ENCODE measurements around the gene SACM1L. TPM values are rescaled to one million over a fixed set of nuclear protein-coding genes. Genes with fewer than 3 reads are reported as not detected.

Gene SACM1L
- total RNA-seq, 1 experiment from 2014 or later: 30.1 TPM

DNA sequence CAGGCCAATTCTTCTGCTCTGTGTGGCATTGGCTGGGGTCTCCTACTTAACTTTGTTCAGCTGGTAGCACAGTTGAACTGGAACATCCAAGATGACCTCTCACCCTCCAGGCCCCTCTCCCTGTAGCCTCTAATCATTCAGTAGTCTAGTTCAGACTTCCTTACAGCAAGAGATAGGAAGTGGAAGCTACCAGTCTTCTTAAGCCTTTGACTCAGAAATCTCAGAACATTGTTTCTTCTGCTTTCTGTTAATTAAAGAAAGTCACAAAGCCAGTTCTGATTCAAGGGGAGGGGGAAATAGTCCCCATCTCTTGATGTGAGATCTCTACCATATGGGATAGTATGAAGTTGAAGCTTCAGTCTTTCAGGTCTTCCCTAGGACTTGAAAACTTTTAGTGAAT, 18.8 kb upstream of the SACM1L start:
- ChIA-PET CTCF (no interaction called here), POLR2A (ENCODE audit: unreplicated experiment) (no interaction called here)
- H3K36me3 ChIP-seq (ENCODE audit: low read depth, low read length): peaks cover 58% of the 10 kb centered on the region
- H3K4me1 ChIP-seq (ENCODE audit: insufficient read depth, low read length): peaks cover 31% of the 10 kb centered on the region
- H4K20me1 ChIP-seq (ENCODE audit: low read length): peaks cover 10% of the 10 kb centered on the region; the same call in 1 of the 2 replicates
- no TSS peak for BruUV-seq (replicated peaks)
- H3K4me3 ChIP-seq (ENCODE audit: low read length): no peak overlapping the region
- DNase-seq: no peak
- TF ChIP-seq, protein P1, sequence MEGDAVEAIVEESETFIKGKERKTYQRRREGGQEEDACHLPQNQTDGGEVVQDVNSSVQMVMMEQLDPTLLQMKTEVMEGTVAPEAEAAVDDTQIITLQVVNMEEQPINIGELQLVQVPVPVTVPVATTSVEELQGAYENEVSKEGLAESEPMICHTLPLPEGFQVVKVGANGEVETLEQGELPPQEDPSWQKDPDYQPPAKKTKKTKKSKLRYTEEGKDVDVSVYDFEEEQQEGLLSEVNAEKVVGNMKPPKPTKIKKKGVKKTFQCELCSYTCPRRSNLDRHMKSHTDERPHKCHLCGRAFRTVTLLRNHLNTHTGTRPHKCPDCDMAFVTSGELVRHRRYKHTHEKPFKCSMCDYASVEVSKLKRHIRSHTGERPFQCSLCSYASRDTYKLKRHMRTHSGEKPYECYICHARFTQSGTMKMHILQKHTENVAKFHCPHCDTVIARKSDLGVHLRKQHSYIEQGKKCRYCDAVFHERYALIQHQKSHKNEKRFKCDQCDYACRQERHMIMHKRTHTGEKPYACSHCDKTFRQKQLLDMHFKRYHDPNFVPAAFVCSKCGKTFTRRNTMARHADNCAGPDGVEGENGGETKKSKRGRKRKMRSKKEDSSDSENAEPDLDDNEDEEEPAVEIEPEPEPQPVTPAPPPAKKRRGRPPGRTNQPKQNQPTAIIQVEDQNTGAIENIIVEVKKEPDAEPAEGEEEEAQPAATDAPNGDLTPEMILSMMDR (conservative IDR thresholded peaks at IDR 0.05; ENCODE audit: low read depth, low read length): no peak
- no peak overlapping the region for H2AFZ ChIP-seq (ENCODE audit: low read length)
- H3F3A ChIP-seq (ENCODE audit: low read length, unreplicated experiment): peaks cover 5% of the 10 kb centered on the region
- intact Hi-C loops (cut with micrococcal nuclease): no loop called here
- H3K9me3 ChIP-seq (ENCODE audit: low read length): no peaks in the 10 kb centered on the region
- H3K9me2 ChIP-seq (replicated peaks; ENCODE audit: low read length): no peaks in the 10 kb centered on the region
- no peak overlapping the region for H3K27ac ChIP-seq (ENCODE audit: low read length)
- H3K4me2 ChIP-seq (ENCODE audit: low read length): no peak overlapping the region
- no peaks in the 10 kb centered on the region for H3K27me3 ChIP-seq (ENCODE audit: low read length)
- H3K79me2 ChIP-seq (ENCODE audit: low read length): no peaks in the 10 kb centered on the region
- H3K9ac ChIP-seq (ENCODE audit: low read length): no peak overlapping the region
- ATAC-seq: no peak

DNA sequence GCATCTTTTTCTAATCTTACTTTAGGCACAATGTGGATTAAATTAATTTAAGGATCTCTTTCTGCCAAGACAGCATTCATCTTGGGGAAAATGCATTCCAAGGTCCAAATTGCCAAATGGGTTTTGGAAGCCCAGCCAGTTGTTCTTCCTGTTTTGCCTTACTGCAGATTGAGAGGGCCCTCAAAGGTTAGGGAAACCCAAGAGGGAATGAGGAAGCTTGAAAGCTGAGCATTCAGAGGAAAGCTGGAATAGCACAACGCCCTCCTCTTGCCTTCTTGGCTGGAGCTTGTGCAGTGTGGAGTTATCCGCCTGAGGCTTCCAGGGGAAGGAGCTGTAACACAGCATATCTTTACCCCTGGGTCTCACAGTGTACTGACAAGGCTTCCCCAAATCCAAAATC, 18.2 kb upstream of the SACM1L start:
- no peak overlapping the region for H3K4me2 ChIP-seq (ENCODE audit: low read length)
- peaks cover 5% of the 10 kb centered on the region for H3F3A ChIP-seq (ENCODE audit: low read length, unreplicated experiment)
- no peak for TF ChIP-seq EZH2 (IDR thresholded peaks at IDR 0.05; ENCODE audit: low read length, unreplicated experiment)
- TF ChIP-seq, protein P1 (conservative IDR thresholded peaks at IDR 0.05; ENCODE audit: low read depth, low read length): no peak
- TF ChIP-seq EZH2phosphoT487 (IDR thresholded peaks at IDR 0.05; ENCODE audit: borderline replicate concordance, low read length): no peak
- ChIA-PET POLR2A (ENCODE audit: unreplicated experiment) (no interaction called here), CTCF (no interaction called here)
- BruUV-seq (replicated peaks): no TSS peak
- H4K20me1 ChIP-seq (ENCODE audit: low read length): peaks cover 10% of the 10 kb centered on the region; the same call in 1 of the 2 replicates
- no peak overlapping the region for H3K9ac ChIP-seq (ENCODE audit: low read length)
- no peaks in the 10 kb centered on the region for H3K9me2 ChIP-seq (replicated peaks; ENCODE audit: low read length)
- H3K27ac ChIP-seq (ENCODE audit: low read length): no peak overlapping the region
- intact Hi-C loops (cut with micrococcal nuclease): no loop called here
- ATAC-seq: no peak
- H3K9me3 ChIP-seq (ENCODE audit: low read length): no peaks in the 10 kb centered on the region
- H3K27me3 ChIP-seq (ENCODE audit: low read length): no peaks in the 10 kb centered on the region
- no peak overlapping the region for H2AFZ ChIP-seq (ENCODE audit: low read length)
- H3K4me3 ChIP-seq (ENCODE audit: low read length): no peak overlapping the region
- no peaks in the 10 kb centered on the region for H3K79me2 ChIP-seq (ENCODE audit: low read length)
- peaks cover 52% of the 10 kb centered on the region for H3K36me3 ChIP-seq (ENCODE audit: low read depth, low read length)
- no peak for DNase-seq
- H3K4me1 ChIP-seq (ENCODE audit: insufficient read depth, low read length): peaks cover 29% of the 10 kb centered on the region

DNA sequence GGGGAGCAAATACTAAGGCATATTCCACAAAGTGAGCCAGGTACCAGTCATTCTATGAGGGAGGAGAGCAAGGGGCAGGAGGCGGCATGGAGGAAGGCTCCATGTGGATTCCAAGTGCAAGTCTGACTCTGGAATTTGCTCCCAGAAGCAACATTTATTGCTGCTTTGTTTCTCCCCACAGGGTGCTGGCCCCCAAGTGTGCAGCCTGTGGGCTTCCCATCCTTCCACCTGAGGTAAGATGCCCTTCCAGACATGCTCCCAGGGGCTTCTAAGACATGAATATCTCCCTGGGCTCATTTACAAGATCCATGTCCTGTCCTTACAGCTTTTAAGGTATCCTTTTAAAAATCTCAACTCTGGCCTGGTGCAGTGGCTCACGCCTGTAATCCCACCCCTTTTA, 15.9 kb upstream of the SACM1L start:
- Histone ChIP-seq H3K9me3 (ENCODE audit: low read length) (no peaks in the 10 kb centered on the region), H3K79me2 (ENCODE audit: low read length) (no peaks in the 10 kb centered on the region), H3K9me2 (replicated peaks; ENCODE audit: low read length) (no peaks in the 10 kb centered on the region), H3K27ac (ENCODE audit: low read length) (no peak overlapping the region), H2AFZ (ENCODE audit: low read length) (no peak overlapping the region), H3K27me3 (ENCODE audit: low read length) (no peaks in the 10 kb centered on the region), H3K4me1 (ENCODE audit: insufficient read depth, low read length) (peaks cover 21% of the 10 kb centered on the region), H3F3A (ENCODE audit: low read length, unreplicated experiment) (no peaks in the 10 kb centered on the region), H3K4me3 (ENCODE audit: low read length) (no peak overlapping the region), H3K9ac (ENCODE audit: low read length) (no peak overlapping the region), H3K4me2 (ENCODE audit: low read length) (no peak overlapping the region), H3K36me3 (ENCODE audit: low read depth, low read length) (peaks cover 63% of the 10 kb centered on the region), H4K20me1 (ENCODE audit: low read length) (peaks cover 7% of the 10 kb centered on the region; the same call in 1 of the 2 replicates)
- ChIA-PET CTCF (no interaction called here), POLR2A (ENCODE audit: unreplicated experiment) (no interaction called here)
- DNase-seq (no peak), ATAC-seq (no peak)
- intact Hi-C loops (cut with micrococcal nuclease): no loop called here
- no TSS peak for BruUV-seq (replicated peaks)
- TF ChIP-seq EZH2 (IDR thresholded peaks at IDR 0.05; ENCODE audit: low read length, unreplicated experiment) (no peak), EZH2phosphoT487 (IDR thresholded peaks at IDR 0.05; ENCODE audit: borderline replicate concordance, low read length) (no peak)
- TF ChIP-seq, protein P1 (conservative IDR thresholded peaks at IDR 0.05; ENCODE audit: low read depth, low read length): no peak
